ENCODE measurements around the gene UBE2F.

DNA sequence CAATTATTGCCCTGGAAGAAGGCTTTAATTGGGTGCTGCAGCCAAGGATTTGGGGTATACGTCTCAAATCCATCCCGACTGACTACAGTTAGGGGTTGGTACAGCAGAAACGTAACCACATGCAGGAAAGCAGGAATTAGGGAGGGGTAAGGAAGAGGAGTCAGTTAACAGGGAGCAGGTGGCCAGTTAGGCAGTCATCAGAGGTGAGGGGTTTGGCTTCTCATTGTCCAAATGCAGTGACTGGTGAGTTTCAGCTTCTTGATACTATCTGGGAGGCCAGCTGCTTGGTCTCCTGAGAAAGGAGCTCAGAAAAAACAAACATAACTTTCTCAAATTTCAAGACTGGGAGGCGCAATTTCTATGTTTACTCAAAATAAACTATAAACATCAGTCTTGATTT, 38.8 kb upstream of the UBE2F start:
- TF ChIP-seq POLR2AphosphoS5 (IDR thresholded peaks at IDR 0.05) (no peak), POLR2A (IDR thresholded peaks at IDR 0.05) (no peak)
- TF ChIP-seq, protein P1, sequence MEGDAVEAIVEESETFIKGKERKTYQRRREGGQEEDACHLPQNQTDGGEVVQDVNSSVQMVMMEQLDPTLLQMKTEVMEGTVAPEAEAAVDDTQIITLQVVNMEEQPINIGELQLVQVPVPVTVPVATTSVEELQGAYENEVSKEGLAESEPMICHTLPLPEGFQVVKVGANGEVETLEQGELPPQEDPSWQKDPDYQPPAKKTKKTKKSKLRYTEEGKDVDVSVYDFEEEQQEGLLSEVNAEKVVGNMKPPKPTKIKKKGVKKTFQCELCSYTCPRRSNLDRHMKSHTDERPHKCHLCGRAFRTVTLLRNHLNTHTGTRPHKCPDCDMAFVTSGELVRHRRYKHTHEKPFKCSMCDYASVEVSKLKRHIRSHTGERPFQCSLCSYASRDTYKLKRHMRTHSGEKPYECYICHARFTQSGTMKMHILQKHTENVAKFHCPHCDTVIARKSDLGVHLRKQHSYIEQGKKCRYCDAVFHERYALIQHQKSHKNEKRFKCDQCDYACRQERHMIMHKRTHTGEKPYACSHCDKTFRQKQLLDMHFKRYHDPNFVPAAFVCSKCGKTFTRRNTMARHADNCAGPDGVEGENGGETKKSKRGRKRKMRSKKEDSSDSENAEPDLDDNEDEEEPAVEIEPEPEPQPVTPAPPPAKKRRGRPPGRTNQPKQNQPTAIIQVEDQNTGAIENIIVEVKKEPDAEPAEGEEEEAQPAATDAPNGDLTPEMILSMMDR (IDR thresholded peaks at IDR 0.05), result no peak

Measured in breast epithelium (tissue), 3 donors.